Smooth muscle cell (in vitro differentiated cells): ENCODE results near the gene KRTAP5-4. TPM values are rescaled to one million over a fixed set of nuclear protein-coding genes. Genes with fewer than 3 reads are reported as not detected.
"Not testable (repeated sequence)": the region's sequence is repeated elsewhere in the genome, so short reads cannot be mapped to it uniquely, and the experiment has no call there.

ENCODE experiments used
- DNase-seq: peaks from one replicate; lab custom pipeline; 2025; ENCODE audit not compliant: unreplicated experiment; lab: John Stamatoyannopoulos, UW
- H2AFZ ChIP-seq: fragments of 200-600 bp; sonication (generic); 2 replicates; pipeline ENCODE4 v1.6.0; 2016; ENCODE audit warnings: antibody characterized with exemption, low read depth, mild to moderate bottlenecking
- H3F3A ChIP-seq: fragments of 200-600 bp; sonication (generic); 2 replicates; pipeline ENCODE4 v1.6.0; 2017; ENCODE audit warnings: antibody characterized with exemption, low read depth
- H3K27ac ChIP-seq: fragments of 200-600 bp; sonication (generic); 2 replicates; pipeline ENCODE4 v1.5.1; 2016; ENCODE audit warnings: low read depth, mild to moderate bottlenecking
- H3K27me3 ChIP-seq: fragments of 200-600 bp; sonication (generic); 2 replicates; pipeline ENCODE4 v1.6.1; 2016; ENCODE audit warnings: low read depth, mild to moderate bottlenecking
- H3K36me3 ChIP-seq: fragments of 200-600 bp; sonication (generic); 2 replicates; pipeline ENCODE4 v1.5.1; 2016; ENCODE audit warnings: low read depth
- H3K4me1 ChIP-seq: fragments of 200-600 bp; sonication (generic); 2 replicates; pipeline ENCODE4 v1.5.1; 2016; ENCODE audit warnings: low read depth
- H3K4me2 ChIP-seq: fragments of 200-600 bp; sonication (generic); 2 replicates; pipeline ENCODE4 v1.6.0; 2016; ENCODE audit warnings: mild to moderate bottlenecking
- H3K4me3 ChIP-seq: fragments of 200-600 bp; sonication (generic); 2 replicates; pipeline ENCODE4 v1.5.1; 2016; ENCODE audit warnings: mild to moderate bottlenecking
- H3K79me2 ChIP-seq: fragments of 200-600 bp; sonication (generic); 2 replicates; pipeline ENCODE4 v1.6.0; 2016; ENCODE audit warnings: low read depth, mild to moderate bottlenecking
- H3K9ac ChIP-seq: fragments of 200-600 bp; sonication (generic); 2 replicates; pipeline ENCODE4 v1.6.0; 2016; ENCODE audit warnings: low read depth
- H3K9me3 ChIP-seq: fragments of 200-600 bp; sonication (generic); replicated peaks from 2 replicates; pipeline ENCODE4 v1.5.1; 2016; ENCODE audit warnings: low read depth
- H4K20me1 ChIP-seq: fragments of 200-600 bp; sonication (generic); 2 replicates; pipeline ENCODE4 v1.6.0; 2016; ENCODE audit warnings: low read depth
- WGBS: methylation state at CpG from one replicate; pipeline ENCODE4 v1.1.7; 2016; ENCODE audit warnings: low lambda C conversion rate; 5-methylcytosine and 5-hydroxymethylcytosine counted together
- polyA plus RNA-seq: library from polyadenylated mRNA; unstranded; fragments of >200 nt; fragmentation: Nextera tagmentation; extraction: Ambion mirVana; gene quantifications from 2 replicates; pipeline ENCODE4 v1.2.1, GENCODE V29; 2016
- total RNA-seq: library from RNA; depleted of rRNA; stranded (reverse); fragments of >200 nt; gene quantifications from 2 replicates; pipeline ENCODE4 v1.2.3, GENCODE V29; 2014
- TF ChIP-seq, protein P1 (sequence below): fragments of 200-600 bp; sonication (generic); IDR thresholded peaks from 2 replicates; pipeline ENCODE4 v1.5.1; 2017; ENCODE audit warnings: borderline replicate concordance, mild to moderate bottlenecking, antibody characterized with exemption; ENCODE audit not compliant: insufficient read depth, poor library complexity, severe bottlenecking

Gene KRTAP5-4
- total and polyA plus RNA-seq, 2 experiments from 2014 or later, result not detected

DNA sequence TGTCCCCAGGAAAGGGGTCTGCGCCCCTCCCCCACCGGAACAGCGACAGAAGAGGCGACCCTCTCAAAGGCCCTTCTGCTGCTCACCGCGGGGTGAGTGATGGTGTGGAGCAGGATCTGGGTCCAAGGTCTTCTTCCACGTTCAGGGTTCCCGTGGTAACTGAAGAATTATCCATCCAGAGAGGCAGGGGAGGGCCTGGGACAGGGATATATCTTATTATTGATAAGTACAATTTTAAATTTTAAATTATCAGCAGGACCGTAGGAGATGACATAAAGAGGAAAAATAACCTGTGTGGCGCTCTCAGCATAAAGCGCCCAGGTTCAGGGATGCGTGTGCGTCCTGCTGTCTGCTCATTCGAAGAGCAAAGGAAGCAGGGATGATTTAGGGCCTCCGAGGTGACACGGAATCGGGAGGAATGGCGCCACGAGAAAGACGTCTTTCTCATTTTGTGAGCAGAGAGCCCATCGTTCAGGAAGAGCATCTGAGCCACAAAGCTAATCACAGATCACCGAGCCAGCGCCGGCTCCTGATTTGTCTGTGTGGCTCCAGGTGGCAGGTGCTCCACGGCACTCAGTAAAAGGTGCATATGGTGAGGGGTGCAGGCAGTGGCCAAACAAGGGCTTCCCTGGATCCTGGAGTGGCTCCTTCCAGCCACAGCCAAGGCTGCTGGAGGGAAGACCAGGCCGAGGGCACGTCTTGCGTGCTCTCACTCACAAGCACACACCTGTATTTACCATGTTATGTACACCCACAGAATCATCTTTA is 26.9 kb upstream of the KRTAP5-4 start:
- no peak for DNase-seq
- no peak overlapping the region for H3K27ac ChIP-seq
- H4K20me1 ChIP-seq, result no peaks in the 10 kb centered on the region
- no peak overlapping the region for H3K4me3 ChIP-seq
- H3K9me3 ChIP-seq, result no peaks in the 10 kb centered on the region
- H3K36me3 ChIP-seq, result no peaks in the 10 kb centered on the region
- H2AFZ ChIP-seq, result no peak overlapping the region
- peaks cover 7% of the 10 kb centered on the region for H3F3A ChIP-seq
- H3K4me1 ChIP-seq, result peaks cover 6% of the 10 kb centered on the region
- TF ChIP-seq, protein P1, sequence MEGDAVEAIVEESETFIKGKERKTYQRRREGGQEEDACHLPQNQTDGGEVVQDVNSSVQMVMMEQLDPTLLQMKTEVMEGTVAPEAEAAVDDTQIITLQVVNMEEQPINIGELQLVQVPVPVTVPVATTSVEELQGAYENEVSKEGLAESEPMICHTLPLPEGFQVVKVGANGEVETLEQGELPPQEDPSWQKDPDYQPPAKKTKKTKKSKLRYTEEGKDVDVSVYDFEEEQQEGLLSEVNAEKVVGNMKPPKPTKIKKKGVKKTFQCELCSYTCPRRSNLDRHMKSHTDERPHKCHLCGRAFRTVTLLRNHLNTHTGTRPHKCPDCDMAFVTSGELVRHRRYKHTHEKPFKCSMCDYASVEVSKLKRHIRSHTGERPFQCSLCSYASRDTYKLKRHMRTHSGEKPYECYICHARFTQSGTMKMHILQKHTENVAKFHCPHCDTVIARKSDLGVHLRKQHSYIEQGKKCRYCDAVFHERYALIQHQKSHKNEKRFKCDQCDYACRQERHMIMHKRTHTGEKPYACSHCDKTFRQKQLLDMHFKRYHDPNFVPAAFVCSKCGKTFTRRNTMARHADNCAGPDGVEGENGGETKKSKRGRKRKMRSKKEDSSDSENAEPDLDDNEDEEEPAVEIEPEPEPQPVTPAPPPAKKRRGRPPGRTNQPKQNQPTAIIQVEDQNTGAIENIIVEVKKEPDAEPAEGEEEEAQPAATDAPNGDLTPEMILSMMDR, result no peak
- H3K4me2 ChIP-seq, result no peak overlapping the region
- no peaks in the 10 kb centered on the region for H3K27me3 ChIP-seq
- no peaks in the 10 kb centered on the region for H3K79me2 ChIP-seq
- WGBS, result 91% methylated on average over 28 of the region's 28 CpGs
- H3K9ac ChIP-seq, result no peak overlapping the region

DNA sequence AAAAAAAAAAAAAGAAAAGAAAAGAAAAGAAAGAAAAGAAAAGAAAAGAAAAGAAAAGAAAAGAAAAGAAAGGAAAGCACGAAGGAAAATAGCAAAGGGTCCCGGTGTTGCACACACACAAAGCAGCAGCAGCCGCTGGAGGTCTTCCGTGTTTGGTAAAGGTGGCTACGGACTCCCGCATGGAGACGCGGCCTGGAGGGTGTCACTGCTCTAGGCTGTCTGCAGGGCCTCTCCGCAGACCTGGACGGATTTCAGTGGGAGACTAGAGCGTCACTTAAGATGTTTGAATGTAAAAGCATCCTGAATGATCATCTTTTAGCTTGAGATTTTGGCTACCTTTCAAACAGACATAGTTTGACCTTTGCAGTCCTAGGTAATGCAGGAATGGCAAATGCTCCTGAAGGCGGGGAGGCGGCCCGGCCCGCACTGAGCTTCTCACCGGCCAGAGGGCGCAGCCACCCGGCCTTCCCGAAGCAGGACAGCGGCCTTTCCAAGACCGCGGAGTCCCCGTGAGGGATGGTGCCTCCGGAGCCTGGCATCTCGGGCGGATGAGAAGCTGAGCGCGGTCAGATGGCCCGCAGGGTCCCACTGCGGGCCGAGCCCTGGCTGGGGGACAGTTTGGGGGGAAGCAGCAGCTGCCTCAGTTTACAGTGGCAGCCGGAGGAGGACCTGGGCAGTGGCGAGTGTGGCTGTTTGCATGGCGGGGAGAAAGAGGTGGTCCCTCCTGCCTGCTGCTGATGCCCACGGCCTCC is 26.1 kb upstream of the KRTAP5-4 start:
- 90% methylated on average over 35 of the region's 35 CpGs for WGBS
- peaks cover 7% of the 10 kb centered on the region for H3F3A ChIP-seq
- H3K4me3 ChIP-seq, result no peak overlapping the region
- H3K9me3 ChIP-seq, result no peaks in the 10 kb centered on the region
- H3K27me3 ChIP-seq, result no peaks in the 10 kb centered on the region
- no peaks in the 10 kb centered on the region for H3K36me3 ChIP-seq
- no peaks in the 10 kb centered on the region for H3K79me2 ChIP-seq
- no peak overlapping the region for H2AFZ ChIP-seq
- peaks cover 3% of the 10 kb centered on the region for H3K4me1 ChIP-seq
- no peak overlapping the region for H3K4me2 ChIP-seq
- no peak overlapping the region for H3K27ac ChIP-seq
- no peak overlapping the region for H3K9ac ChIP-seq
- H4K20me1 ChIP-seq, result no peaks in the 10 kb centered on the region
- TF ChIP-seq, protein P1, result no peak
- no peak for DNase-seq

DNA sequence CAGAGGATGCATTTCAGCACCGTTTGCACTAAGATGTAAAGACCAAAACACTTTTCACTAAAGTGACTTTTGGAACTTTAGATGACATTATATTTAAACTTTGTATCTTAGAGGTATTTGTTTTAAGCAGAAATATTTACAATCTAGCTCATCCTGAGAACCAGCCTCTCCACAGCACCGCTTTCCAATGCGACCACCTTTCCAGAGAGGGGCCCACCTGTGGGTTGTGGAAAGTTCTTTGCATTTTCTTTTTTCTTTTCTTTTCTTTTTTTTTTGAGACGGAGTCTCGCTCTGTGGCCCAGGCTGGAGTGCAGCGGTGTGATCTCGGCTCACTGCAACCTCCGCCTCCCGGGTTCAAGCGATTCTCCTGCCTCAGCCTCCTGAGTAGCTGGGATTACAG is 24.6 kb upstream of the KRTAP5-4 start:
- not testable (repeated sequence) for H3F3A ChIP-seq, DNase-seq, H3K36me3 ChIP-seq, H3K9me3 ChIP-seq, H3K4me3 ChIP-seq, H2AFZ ChIP-seq, H3K27ac ChIP-seq, H4K20me1 ChIP-seq, H3K4me1 ChIP-seq, H3K9ac ChIP-seq, H3K27me3 ChIP-seq, H3K4me2 ChIP-seq, H3K79me2 ChIP-seq
- WGBS, result 96% methylated on average over 10 of the region's 10 CpGs

DNA sequence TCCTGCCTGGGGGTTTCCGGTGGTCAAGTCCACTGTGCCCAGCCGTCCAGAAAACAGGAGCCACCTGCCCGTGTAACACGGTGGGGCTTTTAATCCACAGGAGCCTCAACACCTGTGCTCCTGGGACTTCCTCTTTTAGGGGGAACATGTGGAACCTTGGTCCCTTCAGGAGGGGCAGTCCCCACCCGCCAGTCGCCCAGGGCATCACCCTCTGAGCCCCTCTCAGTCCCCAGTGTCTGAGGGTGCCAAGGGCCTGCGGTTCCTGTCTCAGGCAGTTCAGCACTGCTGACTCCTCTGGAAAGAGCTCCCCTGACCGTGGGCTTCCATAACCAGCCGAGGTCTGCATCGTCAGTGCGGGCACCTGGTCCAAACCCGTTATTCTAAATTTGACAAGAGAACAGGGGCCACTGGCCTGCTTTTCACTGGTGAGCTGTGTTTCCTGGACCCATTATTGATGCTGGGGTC is 23.5 kb upstream of the KRTAP5-4 start:
- TF ChIP-seq, protein P1, result no peak

More for the DNA sequence above, 23.5 kb upstream of the KRTAP5-4 start:
- Histone ChIP-seq H3K4me3 (no peak overlapping the region), H4K20me1 (no peaks in the 10 kb centered on the region), H3K4me2 (no peak overlapping the region), H2AFZ (no peak overlapping the region), H3K27ac (no peak overlapping the region), H3K9me3 (no peaks in the 10 kb centered on the region), H3F3A (no peaks in the 10 kb centered on the region), H3K4me1 (no peaks in the 10 kb centered on the region), H3K36me3 (no peaks in the 10 kb centered on the region), H3K79me2 (no peaks in the 10 kb centered on the region), H3K9ac (no peak overlapping the region), H3K27me3 (no peaks in the 10 kb centered on the region)
- DNase-seq, result no peak
- WGBS, result 94% methylated on average over 12 of the region's 12 CpGs
